GM23338 (cell line): ENCODE measurements around the gene AP1G2. TPM values are rescaled to one million over a fixed set of nuclear protein-coding genes. Genes with fewer than 3 reads are reported as not detected.
A peak's percentile ranks its signal among the peaks of the same experiment; 100 is the strongest.

Experiments
- ATAC-seq: fragments of 200-7000 bp; cut with Tn5 transposase; 3 replicates; pipeline ENCODE4 v1.9.1; 2020
- DNase-seq: peaks from one replicate; pipeline ENCODE4 v3.0.0-alpha.2; 2015; ENCODE audit warnings: low spot score
- H2AFZ ChIP-seq: fragments of 200-600 bp; sonication (generic); 2 replicates; pipeline ENCODE4 v1.8.0; 2016; ENCODE audit warnings: antibody characterized with exemption, mild to moderate bottlenecking, moderate library complexity
- H3F3A ChIP-seq: fragments of 200-600 bp; sonication (generic); replicated peaks from 2 replicates; pipeline ENCODE4 v1.8.0; 2017; ENCODE audit warnings: antibody characterized with exemption, mixed run types, low read depth
- H3K27ac ChIP-seq: fragments of 200-600 bp; sonication (generic); 2 replicates; pipeline ENCODE4 v1.6.1; 2016; ENCODE audit warnings: low read depth
- H3K27me3 ChIP-seq: fragments of 200-600 bp; sonication (generic); 2 replicates; pipeline ENCODE4 v1.8.0; 2016; ENCODE audit warnings: mild to moderate bottlenecking, mixed run types, moderate library complexity; ENCODE audit not compliant: insufficient read depth
- H3K36me3 ChIP-seq: fragments of 200-600 bp; sonication (generic); 2 replicates; pipeline ENCODE4 v1.8.0; 2016; ENCODE audit warnings: mild to moderate bottlenecking; ENCODE audit not compliant: insufficient read depth
- H3K4me1 ChIP-seq: fragments of 200-600 bp; sonication (generic); 2 replicates; pipeline ENCODE4 v1.8.0; 2016; ENCODE audit warnings: mild to moderate bottlenecking, moderate library complexity; ENCODE audit not compliant: insufficient read depth
- H3K4me2 ChIP-seq: fragments of 200-600 bp; sonication (generic); 2 replicates; pipeline ENCODE4 v1.7.1; 2017; ENCODE audit warnings: mixed run types
- H3K4me3 ChIP-seq: fragments of 200-600 bp; sonication (generic); 2 replicates; pipeline ENCODE4 v1.6.1; 2016; ENCODE audit warnings: mixed run types
- H3K79me2 ChIP-seq: fragments of 200-600 bp; sonication (generic); replicated peaks from 2 replicates; pipeline ENCODE4 v1.8.0; 2017; ENCODE audit warnings: mild to moderate bottlenecking; ENCODE audit not compliant: insufficient read depth
- H3K9me2 ChIP-seq: fragments of 200-600 bp; sonication (generic); 2 replicates; pipeline ENCODE4 v1.8.0; 2017; ENCODE audit not compliant: insufficient read depth
- H4K20me1 ChIP-seq: fragments of 200-600 bp; sonication (generic); replicated peaks from 2 replicates; pipeline ENCODE4 v1.8.0; 2017; ENCODE audit warnings: mild to moderate bottlenecking; ENCODE audit not compliant: insufficient read depth
- H3K27ac Mint-ChIP-seq: 2 replicates; pipeline ENCODE4 v1.8.0; 2020; ENCODE audit warnings: inconsistent platforms, mild to moderate bottlenecking, moderate library complexity, mixed read lengths
- H3K27me3 Mint-ChIP-seq: 3 replicates; pipeline ENCODE4 v1.8.0; 2022; ENCODE audit warnings: low read depth, mild to moderate bottlenecking, moderate library complexity, mixed read lengths, inconsistent platforms; ENCODE audit not compliant: insufficient read depth, poor library complexity
- H3K36me3 Mint-ChIP-seq: 3 replicates; pipeline ENCODE4 v1.8.0; 2021; ENCODE audit warnings: low read depth, mild to moderate bottlenecking, inconsistent platforms, moderate library complexity, mixed read lengths
- H3K4me1 Mint-ChIP-seq: 3 replicates; pipeline ENCODE4 v1.8.0; 2020; ENCODE audit warnings: mild to moderate bottlenecking, inconsistent platforms, mixed read lengths
- H3K4me3 Mint-ChIP-seq: 3 replicates; pipeline ENCODE4 v1.8.0; 2021; ENCODE audit warnings: moderate library complexity, mild to moderate bottlenecking, inconsistent platforms, mixed read lengths
- H3K9me3 Mint-ChIP-seq: 3 replicates; pipeline ENCODE4 v1.8.0; 2020; ENCODE audit warnings: moderate library complexity, mild to moderate bottlenecking, inconsistent platforms, mixed read lengths
- CREB1 ChIP-seq: fragments of 250-450 bp; sonication (Bioruptor Pico); IDR thresholded peaks from 2 replicates; pipeline ENCODE4 v1.5.0; 2020; ENCODE audit warnings: low read depth, mild to moderate bottlenecking, moderate library complexity
- EZH2 ChIP-seq: fragments of 200-600 bp; sonication (generic); IDR thresholded peaks from one replicate; pipeline ENCODE4 v1.8.0; 2017; ENCODE audit warnings: antibody characterized with exemption, mild to moderate bottlenecking, low read depth; ENCODE audit not compliant: unreplicated experiment
- EZH2phosphoT487 ChIP-seq: fragments of 200-600 bp; sonication (generic); IDR thresholded peaks from one replicate; pipeline ENCODE4 v1.8.1; 2018; ENCODE audit warnings: antibody characterized with exemption; ENCODE audit not compliant: unreplicated experiment
- JUNB ChIP-seq: IDR thresholded peaks from one replicate; pipeline ENCODE4 v1.6.1; 2016; ENCODE audit warnings: antibody characterized with exemption; ENCODE audit not compliant: unreplicated experiment
- NANOG ChIP-seq: IDR thresholded peaks from 2 replicates; pipeline ENCODE4 v1.6.1; 2016; ENCODE audit warnings: antibody characterized with exemption, borderline replicate concordance
- POLR2AphosphoS5 ChIP-seq: IDR thresholded peaks from 2 replicates; pipeline ENCODE4 v1.6.1; 2016; ENCODE audit warnings: antibody characterized with exemption, low read depth
- ZNF114 ChIP-seq: fragments of 250-450 bp; sonication (Bioruptor Pico); IDR thresholded peaks from 2 replicates; pipeline ENCODE4 v1.5.0; 2020; ENCODE audit warnings: mild to moderate bottlenecking, moderate library complexity
- polyA plus RNA-seq: library from polyadenylated mRNA; unstranded; fragments of >200 nt; fragmentation: Nextera tagmentation; extraction: Ambion mirVana; gene quantifications from 2 replicates; pipeline ENCODE4 v1.2.1, GENCODE V29; 2016
- total RNA-seq: library from RNA; depleted of rRNA; stranded (reverse); fragments of >200 nt; shearing (Covaris generic); gene quantifications from 2 replicates; pipeline ENCODE4 v1.2.3, GENCODE V29; 2014
- TF ChIP-seq, protein P1 (sequence below): IDR thresholded peaks from 2 replicates; pipeline ENCODE4 v1.6.1; 2016; ENCODE audit warnings: antibody characterized with exemption
- TF ChIP-seq, protein P2 (sequence below), 2 experiments: fragments of 200-600 bp in 1 of 2; sonication (generic) in 1 of 2; conservative IDR thresholded peaks; 2 replicates each; pipeline versions ENCODE4 v1.5.1 to v1.6.1; 2016 to 2017; ENCODE audit warnings: antibody characterized with exemption in 2 of 2, low read depth in 2 of 2, mild to moderate bottlenecking in 2 of 2, moderate library complexity in 1 of 2
- TF ChIP-seq, protein P3 (sequence below): IDR thresholded peaks from one replicate; pipeline ENCODE4 v1.6.1; 2018; ENCODE audit warnings: antibody characterized with exemption; ENCODE audit not compliant: unreplicated experiment

AP1G2 gene
- total and polyA plus RNA-seq, 2 experiments from 2014 or later, result 55.3 to 63.5 TPM

DNA sequence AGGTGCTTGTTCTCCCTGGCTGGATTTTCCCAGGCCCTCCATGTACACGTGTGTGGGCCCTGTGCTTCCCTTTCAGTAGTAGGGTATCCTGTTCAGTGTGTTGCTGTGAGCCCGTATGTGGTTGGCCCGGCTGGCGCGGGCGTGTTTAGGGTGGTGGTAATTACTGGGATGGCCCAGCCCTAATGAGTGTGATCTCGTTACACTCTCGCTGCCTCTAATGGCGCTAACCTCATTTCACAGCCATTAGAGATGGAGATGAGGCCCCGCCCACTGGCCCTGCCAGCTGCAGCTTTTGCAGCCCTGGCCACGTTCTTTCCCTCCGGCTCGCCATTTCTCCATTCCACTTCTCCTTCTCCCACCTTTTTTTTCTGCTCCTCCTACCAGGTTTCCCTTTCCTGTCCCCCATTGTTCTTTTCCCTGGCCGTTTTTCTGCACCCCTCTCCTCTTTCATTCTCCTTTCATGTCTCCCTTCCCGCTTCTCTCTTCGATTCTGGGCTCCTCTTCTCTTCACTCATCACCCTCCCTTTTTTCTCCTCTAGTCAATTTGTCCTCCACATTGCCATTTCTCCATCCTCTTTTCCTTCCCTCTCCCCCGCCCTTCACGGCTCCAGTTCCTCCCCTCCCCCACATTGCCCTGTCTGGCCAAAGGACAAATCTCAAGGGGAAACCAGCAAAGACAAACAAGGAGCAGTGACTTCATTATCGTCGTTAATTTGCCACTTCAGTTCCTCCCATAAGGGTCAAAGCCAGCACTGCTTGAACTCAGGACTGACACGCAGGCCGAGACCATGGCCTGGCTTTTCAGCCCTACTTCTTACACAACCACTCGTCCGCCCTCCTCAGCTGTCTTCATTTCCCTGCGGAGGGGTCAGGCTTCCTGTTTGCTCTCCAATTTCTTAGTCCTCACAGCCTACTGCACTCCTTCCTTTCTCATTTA lies 22.8 kb downstream of the AP1G2 start:
- H3K9me3 Mint-ChIP-seq, result no peaks in the 10 kb centered on the region; the same call in 2 of the 3 replicates
- H3K27ac ChIP-seq, result peak overlapping the region; percentile 99
- H3K79me2 ChIP-seq, result peaks cover 63% of the 10 kb centered on the region
- H3K4me1 Mint-ChIP-seq, result peaks cover 27% of the 10 kb centered on the region
- H3K4me3 Mint-ChIP-seq, result peak overlapping the region; percentile 49
- H3K4me2 ChIP-seq, result peak overlapping the region; percentile 100
- H4K20me1 ChIP-seq, result no peaks in the 10 kb centered on the region
- peaks cover 79% of the 10 kb centered on the region for H3K4me1 ChIP-seq
- H3K36me3 ChIP-seq, result no peaks in the 10 kb centered on the region
- DNase-seq (peak; percentile 94), ATAC-seq (peak; percentile 67)
- 0 out of 2 replicates have a peak, but pooled peaks cover 10% of the 10 kb centered on the region for H3F3A ChIP-seq
- H3K27me3 Mint-ChIP-seq, result peaks cover 11% of the 10 kb centered on the region
- no peak overlapping the region for H2AFZ ChIP-seq
- peak; percentile 38 for TF ChIP-seq POLR2AphosphoS5
- TF ChIP-seq, protein P1, sequence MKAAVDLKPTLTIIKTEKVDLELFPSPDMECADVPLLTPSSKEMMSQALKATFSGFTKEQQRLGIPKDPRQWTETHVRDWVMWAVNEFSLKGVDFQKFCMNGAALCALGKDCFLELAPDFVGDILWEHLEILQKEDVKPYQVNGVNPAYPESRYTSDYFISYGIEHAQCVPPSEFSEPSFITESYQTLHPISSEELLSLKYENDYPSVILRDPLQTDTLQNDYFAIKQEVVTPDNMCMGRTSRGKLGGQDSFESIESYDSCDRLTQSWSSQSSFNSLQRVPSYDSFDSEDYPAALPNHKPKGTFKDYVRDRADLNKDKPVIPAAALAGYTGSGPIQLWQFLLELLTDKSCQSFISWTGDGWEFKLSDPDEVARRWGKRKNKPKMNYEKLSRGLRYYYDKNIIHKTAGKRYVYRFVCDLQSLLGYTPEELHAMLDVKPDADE, result no peak
- no peak for TF ChIP-seq EZH2
- no peak for TF ChIP-seq EZH2phosphoT487
- TF ChIP-seq ZNF114 (CRISPR knock-in tag), result no peak
- TF ChIP-seq JUNB, result no peak
- TF ChIP-seq CREB1 (CRISPR knock-in tag), result no peak
- TF ChIP-seq, protein P2, sequence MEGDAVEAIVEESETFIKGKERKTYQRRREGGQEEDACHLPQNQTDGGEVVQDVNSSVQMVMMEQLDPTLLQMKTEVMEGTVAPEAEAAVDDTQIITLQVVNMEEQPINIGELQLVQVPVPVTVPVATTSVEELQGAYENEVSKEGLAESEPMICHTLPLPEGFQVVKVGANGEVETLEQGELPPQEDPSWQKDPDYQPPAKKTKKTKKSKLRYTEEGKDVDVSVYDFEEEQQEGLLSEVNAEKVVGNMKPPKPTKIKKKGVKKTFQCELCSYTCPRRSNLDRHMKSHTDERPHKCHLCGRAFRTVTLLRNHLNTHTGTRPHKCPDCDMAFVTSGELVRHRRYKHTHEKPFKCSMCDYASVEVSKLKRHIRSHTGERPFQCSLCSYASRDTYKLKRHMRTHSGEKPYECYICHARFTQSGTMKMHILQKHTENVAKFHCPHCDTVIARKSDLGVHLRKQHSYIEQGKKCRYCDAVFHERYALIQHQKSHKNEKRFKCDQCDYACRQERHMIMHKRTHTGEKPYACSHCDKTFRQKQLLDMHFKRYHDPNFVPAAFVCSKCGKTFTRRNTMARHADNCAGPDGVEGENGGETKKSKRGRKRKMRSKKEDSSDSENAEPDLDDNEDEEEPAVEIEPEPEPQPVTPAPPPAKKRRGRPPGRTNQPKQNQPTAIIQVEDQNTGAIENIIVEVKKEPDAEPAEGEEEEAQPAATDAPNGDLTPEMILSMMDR (conservative IDR thresholded peaks at IDR 0.05; ENCODE audit: low read depth in 2 of 2), result no peak
- TF ChIP-seq NANOG, result no peak
- H3K9me2 ChIP-seq, result no peaks in the 10 kb centered on the region
- H3K27ac Mint-ChIP-seq, result peak overlapping the region; percentile 96
- no peaks in the 10 kb centered on the region for H3K27me3 ChIP-seq
- H3K4me3 ChIP-seq, result peak overlapping the region; percentile 47
- peaks cover 39% of the 10 kb centered on the region for H3K36me3 Mint-ChIP-seq

DNA sequence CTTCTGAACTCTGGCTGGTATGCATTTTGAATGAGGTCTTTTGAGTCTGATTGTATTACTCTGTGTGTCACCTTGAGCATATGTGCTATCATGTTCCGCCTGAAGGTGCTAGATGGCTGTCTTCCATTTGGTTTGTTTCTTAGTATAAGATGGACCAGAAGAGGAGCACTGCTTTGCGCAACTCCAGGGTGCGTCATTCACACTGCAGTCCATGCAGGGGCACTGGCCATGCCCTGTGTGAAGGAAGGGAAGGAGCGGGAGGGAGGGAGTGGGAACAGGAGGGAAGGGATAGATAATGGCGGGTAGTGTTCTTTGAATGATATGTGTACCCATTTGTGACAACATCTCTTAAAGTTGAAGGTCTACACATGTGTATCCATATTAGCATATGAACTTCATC lies 24.2 kb downstream of the AP1G2 start:
- Histone ChIP-seq H3K27me3 (no peaks in the 10 kb centered on the region), H4K20me1 (no peaks in the 10 kb centered on the region), H2AFZ (no peak overlapping the region), H3K4me3 (no peak overlapping the region), H3K27ac (peak overlapping the region; percentile 42; the same call in 1 of the 2 replicates), H3K9me2 (no peaks in the 10 kb centered on the region), H3K4me2 (no peak overlapping the region), H3K79me2 (peaks cover 51% of the 10 kb centered on the region), H3K36me3 (no peaks in the 10 kb centered on the region), H3F3A (peaks cover 15% of the 10 kb centered on the region), H3K4me1 (peaks cover 75% of the 10 kb centered on the region)
- no peak for ATAC-seq
- peaks cover 41% of the 10 kb centered on the region for H3K36me3 Mint-ChIP-seq
- H3K4me3 Mint-ChIP-seq, result no peak overlapping the region; the same call in 2 of the 3 replicates
- no peaks in the 10 kb centered on the region; the same call in 2 of the 3 replicates for H3K9me3 Mint-ChIP-seq
- peak overlapping the region; percentile 12; the same call in 1 of the 2 replicates for H3K27ac Mint-ChIP-seq
- no peak for DNase-seq
- H3K27me3 Mint-ChIP-seq, result peaks cover 15% of the 10 kb centered on the region
- H3K4me1 Mint-ChIP-seq, result peaks cover 41% of the 10 kb centered on the region
- no peak for TF ChIP-seq CREB1 (CRISPR knock-in tag)
- TF ChIP-seq, protein P3, sequence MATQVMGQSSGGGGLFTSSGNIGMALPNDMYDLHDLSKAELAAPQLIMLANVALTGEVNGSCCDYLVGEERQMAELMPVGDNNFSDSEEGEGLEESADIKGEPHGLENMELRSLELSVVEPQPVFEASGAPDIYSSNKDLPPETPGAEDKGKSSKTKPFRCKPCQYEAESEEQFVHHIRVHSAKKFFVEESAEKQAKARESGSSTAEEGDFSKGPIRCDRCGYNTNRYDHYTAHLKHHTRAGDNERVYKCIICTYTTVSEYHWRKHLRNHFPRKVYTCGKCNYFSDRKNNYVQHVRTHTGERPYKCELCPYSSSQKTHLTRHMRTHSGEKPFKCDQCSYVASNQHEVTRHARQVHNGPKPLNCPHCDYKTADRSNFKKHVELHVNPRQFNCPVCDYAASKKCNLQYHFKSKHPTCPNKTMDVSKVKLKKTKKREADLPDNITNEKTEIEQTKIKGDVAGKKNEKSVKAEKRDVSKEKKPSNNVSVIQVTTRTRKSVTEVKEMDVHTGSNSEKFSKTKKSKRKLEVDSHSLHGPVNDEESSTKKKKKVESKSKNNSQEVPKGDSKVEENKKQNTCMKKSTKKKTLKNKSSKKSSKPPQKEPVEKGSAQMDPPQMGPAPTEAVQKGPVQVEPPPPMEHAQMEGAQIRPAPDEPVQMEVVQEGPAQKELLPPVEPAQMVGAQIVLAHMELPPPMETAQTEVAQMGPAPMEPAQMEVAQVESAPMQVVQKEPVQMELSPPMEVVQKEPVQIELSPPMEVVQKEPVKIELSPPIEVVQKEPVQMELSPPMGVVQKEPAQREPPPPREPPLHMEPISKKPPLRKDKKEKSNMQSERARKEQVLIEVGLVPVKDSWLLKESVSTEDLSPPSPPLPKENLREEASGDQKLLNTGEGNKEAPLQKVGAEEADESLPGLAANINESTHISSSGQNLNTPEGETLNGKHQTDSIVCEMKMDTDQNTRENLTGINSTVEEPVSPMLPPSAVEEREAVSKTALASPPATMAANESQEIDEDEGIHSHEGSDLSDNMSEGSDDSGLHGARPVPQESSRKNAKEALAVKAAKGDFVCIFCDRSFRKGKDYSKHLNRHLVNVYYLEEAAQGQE, result no peak
